Fibroblast of mammary gland (primary cell): Measurements from ENCODE around the gene SCUBE2.

Experiments used
- DNase-seq: peaks from one replicate; pipeline ENCODE4 v3.0.0-alpha.2; 2010; ENCODE audit warnings: low read depth
- H3K4me3 ChIP-seq: 2 replicates; pipeline ENCODE4 v1.5.1; 2011; ENCODE audit warnings: low read depth, mild to moderate bottlenecking, low read length, moderate library complexity; ENCODE audit not compliant: control insufficient read depth
- TF ChIP-seq, protein P1 (sequence below): conservative IDR thresholded peaks from 2 replicates; pipeline ENCODE4 v1.5.1; 2011; ENCODE audit warnings: low read depth, low read length, inconsistent platforms; ENCODE audit not compliant: control insufficient read depth, insufficient read depth

Gene SCUBE2

DNA sequence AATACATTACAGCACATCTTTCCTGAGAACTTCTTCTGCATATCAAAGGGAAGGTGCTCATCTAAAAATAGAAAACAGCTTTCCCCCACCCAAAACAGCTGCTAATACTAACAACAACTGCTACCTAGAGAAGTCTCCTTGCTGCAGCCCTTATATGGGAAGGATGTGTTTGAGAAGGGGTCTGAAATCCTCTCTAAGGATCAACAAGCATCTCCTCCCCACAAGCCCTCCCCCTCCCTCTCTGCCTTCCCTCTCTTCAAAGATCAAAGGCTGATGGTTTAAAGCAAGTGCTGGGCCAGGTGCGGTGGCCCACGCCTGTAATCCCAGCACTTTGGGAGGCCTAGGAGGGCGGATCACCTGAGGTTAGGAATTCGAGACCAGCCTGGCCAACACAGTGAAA lies 33.5 kb downstream of the SCUBE2 start:
- TF ChIP-seq, protein P1, sequence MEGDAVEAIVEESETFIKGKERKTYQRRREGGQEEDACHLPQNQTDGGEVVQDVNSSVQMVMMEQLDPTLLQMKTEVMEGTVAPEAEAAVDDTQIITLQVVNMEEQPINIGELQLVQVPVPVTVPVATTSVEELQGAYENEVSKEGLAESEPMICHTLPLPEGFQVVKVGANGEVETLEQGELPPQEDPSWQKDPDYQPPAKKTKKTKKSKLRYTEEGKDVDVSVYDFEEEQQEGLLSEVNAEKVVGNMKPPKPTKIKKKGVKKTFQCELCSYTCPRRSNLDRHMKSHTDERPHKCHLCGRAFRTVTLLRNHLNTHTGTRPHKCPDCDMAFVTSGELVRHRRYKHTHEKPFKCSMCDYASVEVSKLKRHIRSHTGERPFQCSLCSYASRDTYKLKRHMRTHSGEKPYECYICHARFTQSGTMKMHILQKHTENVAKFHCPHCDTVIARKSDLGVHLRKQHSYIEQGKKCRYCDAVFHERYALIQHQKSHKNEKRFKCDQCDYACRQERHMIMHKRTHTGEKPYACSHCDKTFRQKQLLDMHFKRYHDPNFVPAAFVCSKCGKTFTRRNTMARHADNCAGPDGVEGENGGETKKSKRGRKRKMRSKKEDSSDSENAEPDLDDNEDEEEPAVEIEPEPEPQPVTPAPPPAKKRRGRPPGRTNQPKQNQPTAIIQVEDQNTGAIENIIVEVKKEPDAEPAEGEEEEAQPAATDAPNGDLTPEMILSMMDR = no peak
- H3K4me3 ChIP-seq = no peak overlapping the region
- DNase-seq = no peak

DNA sequence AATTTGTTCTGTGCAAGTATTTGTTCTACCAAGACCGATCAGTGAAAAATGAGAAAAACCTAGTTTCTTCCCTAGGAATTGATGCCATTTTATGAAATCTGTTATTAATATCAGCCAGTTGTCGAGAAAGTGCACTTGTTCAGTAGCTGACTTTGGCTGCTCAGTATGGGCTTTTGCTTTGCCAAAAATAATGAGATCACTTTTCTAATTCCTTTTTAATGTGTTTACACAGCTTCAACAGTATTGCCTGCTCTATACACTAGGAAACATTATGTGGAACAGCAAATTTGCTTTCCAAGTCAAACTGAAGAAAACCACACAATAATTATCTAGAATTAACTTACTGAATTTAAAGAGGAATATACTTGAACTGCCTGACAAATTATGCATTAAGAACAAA lies 34.4 kb downstream of the SCUBE2 start:
- peak; percentile 22 for DNase-seq
- H3K4me3 ChIP-seq = no peak overlapping the region
- TF ChIP-seq, protein P1 = no peak

DNA sequence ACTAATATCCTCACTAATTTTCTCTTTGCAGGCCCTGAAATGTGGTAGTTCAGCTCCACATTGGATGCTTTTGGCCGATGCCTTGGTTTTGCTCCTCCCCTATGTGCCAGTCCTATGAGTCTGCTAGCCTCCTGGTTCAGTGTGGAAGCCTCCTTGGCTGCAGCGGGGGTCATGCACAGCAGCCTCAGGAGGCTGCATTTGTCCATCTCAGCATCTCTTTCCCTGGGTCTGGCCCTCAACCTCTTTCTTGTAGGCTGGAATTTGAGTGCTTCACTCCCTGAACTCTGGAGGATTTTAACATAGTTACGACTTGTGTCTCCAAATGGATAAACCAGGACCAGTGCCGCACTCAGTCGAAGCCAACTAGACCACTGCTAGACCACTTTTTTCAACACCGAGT lies 34.9 kb downstream of the SCUBE2 start:
- no peak overlapping the region for H3K4me3 ChIP-seq
- no peak for DNase-seq
- TF ChIP-seq, protein P1 = no peak

GRCh38 chr11:9053316-9054035 lies 37.9 kb downstream of the SCUBE2 start:
- TF ChIP-seq, protein P1 = no peak
- no peak overlapping the region for H3K4me3 ChIP-seq

GRCh38 chr11:9052316-9052715 lies 39.1 kb downstream of the SCUBE2 start:
- no peak overlapping the region for H3K4me3 ChIP-seq
- TF ChIP-seq, protein P1 = no peak
- no peak for DNase-seq

More at GRCh38 chr11:9053316-9054035, 37.9 kb downstream of the SCUBE2 start:
- peak; percentile 8 for DNase-seq

DNA sequence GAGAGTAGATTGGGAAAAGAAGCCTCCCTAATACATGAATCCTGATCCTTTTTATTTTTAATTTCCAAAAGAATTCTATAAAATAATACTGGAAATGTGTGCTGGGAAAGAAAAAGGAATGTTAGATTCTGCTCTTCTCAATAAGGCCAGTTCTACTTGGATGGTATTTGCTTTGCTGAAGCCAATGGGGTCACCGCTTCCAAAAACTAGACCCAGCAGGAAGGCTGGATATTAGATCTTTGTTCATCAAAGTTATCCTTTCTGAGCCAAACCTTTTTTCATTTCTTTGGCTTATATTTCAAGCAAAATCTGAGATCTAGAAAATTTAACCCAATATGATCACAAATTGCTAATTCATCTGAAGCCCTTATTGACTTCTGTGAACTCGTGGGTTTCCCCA lies 41.4 kb downstream of the SCUBE2 start:
- DNase-seq = no peak
- TF ChIP-seq, protein P1 = no peak

More for the DNA sequence above, 41.4 kb downstream of the SCUBE2 start:
- H3K4me3 ChIP-seq = no peak overlapping the region
